ENCODE results near the gene MAPK9.

DNA sequence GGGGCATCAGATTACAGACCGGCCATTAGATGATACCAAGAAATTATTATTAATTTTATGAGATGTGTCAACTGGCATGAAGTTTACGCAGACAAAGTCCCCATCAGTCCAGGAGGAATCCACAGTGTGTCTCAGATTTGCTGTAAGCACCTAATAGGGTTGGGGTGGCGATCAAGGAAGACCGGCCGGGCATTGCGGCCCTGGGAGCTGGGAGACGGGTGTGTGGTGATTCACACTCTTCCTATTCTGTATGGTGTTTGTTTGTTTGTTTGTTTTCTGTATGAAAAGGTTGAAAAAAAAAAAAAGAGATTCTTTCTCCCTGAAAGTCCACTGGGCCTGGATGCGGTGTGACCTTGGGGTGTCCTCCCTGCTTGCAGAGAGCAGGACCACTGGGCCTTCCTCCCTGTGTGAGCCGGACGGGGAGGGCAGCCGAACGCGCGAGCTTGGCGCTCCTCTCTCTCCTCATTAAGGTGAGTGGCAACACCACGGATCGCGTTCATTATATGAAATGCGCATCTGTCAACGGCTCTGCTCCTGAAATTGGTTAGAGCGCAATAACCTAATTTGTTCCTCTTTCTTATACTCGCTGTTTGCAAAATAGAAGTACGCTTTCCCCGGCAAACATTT, 98.0 kb downstream of the MAPK9 start:
- TF ChIP-seq, protein P1, sequence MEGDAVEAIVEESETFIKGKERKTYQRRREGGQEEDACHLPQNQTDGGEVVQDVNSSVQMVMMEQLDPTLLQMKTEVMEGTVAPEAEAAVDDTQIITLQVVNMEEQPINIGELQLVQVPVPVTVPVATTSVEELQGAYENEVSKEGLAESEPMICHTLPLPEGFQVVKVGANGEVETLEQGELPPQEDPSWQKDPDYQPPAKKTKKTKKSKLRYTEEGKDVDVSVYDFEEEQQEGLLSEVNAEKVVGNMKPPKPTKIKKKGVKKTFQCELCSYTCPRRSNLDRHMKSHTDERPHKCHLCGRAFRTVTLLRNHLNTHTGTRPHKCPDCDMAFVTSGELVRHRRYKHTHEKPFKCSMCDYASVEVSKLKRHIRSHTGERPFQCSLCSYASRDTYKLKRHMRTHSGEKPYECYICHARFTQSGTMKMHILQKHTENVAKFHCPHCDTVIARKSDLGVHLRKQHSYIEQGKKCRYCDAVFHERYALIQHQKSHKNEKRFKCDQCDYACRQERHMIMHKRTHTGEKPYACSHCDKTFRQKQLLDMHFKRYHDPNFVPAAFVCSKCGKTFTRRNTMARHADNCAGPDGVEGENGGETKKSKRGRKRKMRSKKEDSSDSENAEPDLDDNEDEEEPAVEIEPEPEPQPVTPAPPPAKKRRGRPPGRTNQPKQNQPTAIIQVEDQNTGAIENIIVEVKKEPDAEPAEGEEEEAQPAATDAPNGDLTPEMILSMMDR (IDR thresholded peaks at IDR 0.05): no peak
- TF ChIP-seq POLR2A (IDR thresholded peaks at IDR 0.05): no peak

Data from adrenal gland (tissue), 5 donors.